GM12878 (cell line): ENCODE results near the gene CCDC184.

ENCODE experiments used
- ATF7 ChIP-seq: fragments of 450-650 bp; IDR thresholded peaks from 2 replicates; pipeline ENCODE4 v1.6.1; 2016; ENCODE audit warnings: low read depth, mild to moderate bottlenecking
- CTCF ChIP-seq, 3 experiments: IDR thresholded peaks in 2 of 3; conservative IDR thresholded peaks in 1 of 3; 2 replicates each; pipeline ENCODE4 v1.5.1; 2011; ENCODE audit warnings: low read depth in 3 of 3, low read length in 3 of 3, mild to moderate bottlenecking in 3 of 3, control low read depth in 2 of 3, moderate library complexity in 2 of 3, inconsistent platforms in 1 of 3, mixed read lengths in 1 of 3; ENCODE audit not compliant: control insufficient read depth in 2 of 3, insufficient read depth in 1 of 3; ENCODE audit errors: extremely low read depth in 1 of 3
- EP300 ChIP-seq, 2 experiments: fragments of 150-350 bp in 1 of 2; IDR thresholded peaks; 2 replicates each; pipeline ENCODE4 v1.6.1; 2011 to 2012; ENCODE audit warnings: low read depth in 2 of 2, low read length in 2 of 2, borderline replicate concordance in 1 of 2, improper control_type of control experiment in 1 of 2, inconsistent platforms in 1 of 2; ENCODE audit not compliant: control insufficient read depth in 1 of 2
- POLR2A ChIP-seq: IDR thresholded peaks from 2 replicates; pipeline ENCODE4 v1.6.1; 2011; ENCODE audit warnings: low read depth, mild to moderate bottlenecking, low read length
- ZNF592 ChIP-seq: fragments of 450-650 bp; IDR thresholded peaks from 2 replicates; pipeline ENCODE4 v1.6.1; 2017; ENCODE audit warnings: mild to moderate bottlenecking, moderate library complexity
- TF ChIP-seq, protein P1 (sequence below): fragments of 450-650 bp; IDR thresholded peaks from 2 replicates; pipeline ENCODE4 v1.6.1; 2014; ENCODE audit warnings: mild to moderate bottlenecking
- TF ChIP-seq, protein P2 (sequence below): IDR thresholded peaks from 2 replicates; pipeline ENCODE4 v1.6.1; 2011; ENCODE audit warnings: low read depth, low read length, improper control_type of control experiment, borderline replicate concordance
- TF ChIP-seq, protein P3 (sequence below): fragments of 450-650 bp; IDR thresholded peaks from 2 replicates; pipeline ENCODE4 v1.6.1; 2017; ENCODE audit warnings: mild to moderate bottlenecking, moderate library complexity

DNA sequence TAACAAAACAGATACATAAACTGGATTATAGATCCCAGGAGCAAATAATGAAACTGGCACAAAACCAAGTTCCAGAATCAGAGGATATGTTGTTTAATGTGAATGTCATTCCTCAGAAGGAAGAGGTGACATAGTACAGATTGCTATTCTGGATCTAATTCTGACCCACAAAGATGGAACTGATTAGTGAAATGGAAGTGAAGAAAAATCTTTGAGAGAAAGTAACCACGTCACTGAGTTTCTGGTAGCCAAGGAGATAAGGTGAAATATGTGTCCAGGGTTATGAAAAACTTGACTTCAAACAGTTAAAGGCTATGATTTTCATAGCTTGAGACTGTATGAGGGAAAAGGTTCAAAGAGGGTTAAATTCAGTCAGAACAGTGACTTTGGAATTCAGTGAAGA, 11.4 kb downstream of the CCDC184 start:
- TF ChIP-seq POLR2A (no peak), EP300 (IDR thresholded peaks at IDR 0.05; ENCODE audit: borderline replicate concordance in 1 of 2, control insufficient read depth in 1 of 2, low read depth in 2 of 2, low read length in 2 of 2) (no peak), CTCF (IDR thresholded peaks at IDR 0.05 in 2 of 3, conservative IDR thresholded peaks at IDR 0.05 in 1 of 3; ENCODE audit: control insufficient read depth in 2 of 3, extremely low read depth in 1 of 3, insufficient read depth in 1 of 3, low read depth in 3 of 3, low read length in 3 of 3) (no peak), ATF7 (no peak), ZNF592 (no peak)
- TF ChIP-seq, protein P1, sequence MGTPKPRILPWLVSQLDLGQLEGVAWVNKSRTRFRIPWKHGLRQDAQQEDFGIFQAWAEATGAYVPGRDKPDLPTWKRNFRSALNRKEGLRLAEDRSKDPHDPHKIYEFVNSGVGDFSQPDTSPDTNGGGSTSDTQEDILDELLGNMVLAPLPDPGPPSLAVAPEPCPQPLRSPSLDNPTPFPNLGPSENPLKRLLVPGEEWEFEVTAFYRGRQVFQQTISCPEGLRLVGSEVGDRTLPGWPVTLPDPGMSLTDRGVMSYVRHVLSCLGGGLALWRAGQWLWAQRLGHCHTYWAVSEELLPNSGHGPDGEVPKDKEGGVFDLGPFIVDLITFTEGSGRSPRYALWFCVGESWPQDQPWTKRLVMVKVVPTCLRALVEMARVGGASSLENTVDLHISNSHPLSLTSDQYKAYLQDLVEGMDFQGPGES, result no peak
- TF ChIP-seq, protein P2, sequence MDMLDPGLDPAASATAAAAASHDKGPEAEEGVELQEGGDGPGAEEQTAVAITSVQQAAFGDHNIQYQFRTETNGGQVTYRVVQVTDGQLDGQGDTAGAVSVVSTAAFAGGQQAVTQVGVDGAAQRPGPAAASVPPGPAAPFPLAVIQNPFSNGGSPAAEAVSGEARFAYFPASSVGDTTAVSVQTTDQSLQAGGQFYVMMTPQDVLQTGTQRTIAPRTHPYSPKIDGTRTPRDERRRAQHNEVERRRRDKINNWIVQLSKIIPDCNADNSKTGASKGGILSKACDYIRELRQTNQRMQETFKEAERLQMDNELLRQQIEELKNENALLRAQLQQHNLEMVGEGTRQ, result no peak
- TF ChIP-seq, protein P3, sequence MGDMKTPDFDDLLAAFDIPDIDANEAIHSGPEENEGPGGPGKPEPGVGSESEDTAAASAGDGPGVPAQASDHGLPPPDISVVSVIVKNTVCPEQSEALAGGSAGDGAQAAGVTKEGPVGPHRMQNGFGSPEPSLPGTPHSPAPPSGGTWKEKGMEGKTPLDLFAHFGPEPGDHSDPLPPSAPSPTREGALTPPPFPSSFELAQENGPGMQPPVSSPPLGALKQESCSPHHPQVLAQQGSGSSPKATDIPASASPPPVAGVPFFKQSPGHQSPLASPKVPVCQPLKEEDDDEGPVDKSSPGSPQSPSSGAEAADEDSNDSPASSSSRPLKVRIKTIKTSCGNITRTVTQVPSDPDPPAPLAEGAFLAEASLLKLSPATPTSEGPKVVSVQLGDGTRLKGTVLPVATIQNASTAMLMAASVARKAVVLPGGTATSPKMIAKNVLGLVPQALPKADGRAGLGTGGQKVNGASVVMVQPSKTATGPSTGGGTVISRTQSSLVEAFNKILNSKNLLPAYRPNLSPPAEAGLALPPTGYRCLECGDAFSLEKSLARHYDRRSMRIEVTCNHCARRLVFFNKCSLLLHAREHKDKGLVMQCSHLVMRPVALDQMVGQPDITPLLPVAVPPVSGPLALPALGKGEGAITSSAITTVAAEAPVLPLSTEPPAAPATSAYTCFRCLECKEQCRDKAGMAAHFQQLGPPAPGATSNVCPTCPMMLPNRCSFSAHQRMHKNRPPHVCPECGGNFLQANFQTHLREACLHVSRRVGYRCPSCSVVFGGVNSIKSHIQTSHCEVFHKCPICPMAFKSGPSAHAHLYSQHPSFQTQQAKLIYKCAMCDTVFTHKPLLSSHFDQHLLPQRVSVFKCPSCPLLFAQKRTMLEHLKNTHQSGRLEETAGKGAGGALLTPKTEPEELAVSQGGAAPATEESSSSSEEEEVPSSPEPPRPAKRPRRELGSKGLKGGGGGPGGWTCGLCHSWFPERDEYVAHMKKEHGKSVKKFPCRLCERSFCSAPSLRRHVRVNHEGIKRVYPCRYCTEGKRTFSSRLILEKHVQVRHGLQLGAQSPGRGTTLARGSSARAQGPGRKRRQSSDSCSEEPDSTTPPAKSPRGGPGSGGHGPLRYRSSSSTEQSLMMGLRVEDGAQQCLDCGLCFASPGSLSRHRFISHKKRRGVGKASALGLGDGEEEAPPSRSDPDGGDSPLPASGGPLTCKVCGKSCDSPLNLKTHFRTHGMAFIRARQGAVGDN, result no peak
